ENCODE measurements around the gene KCNG2.

Gene KCNG2

GRCh38 chr18:79903071-79903635 is 105.4 kb downstream of the KCNG2 start:
- no peak overlapping the region for H4K8ac ChIP-seq (ENCODE audit: low read depth, low read length)
- H3K14ac ChIP-seq (ENCODE audit: low read length): no peak overlapping the region
- H2AFZ ChIP-seq (ENCODE audit: insufficient read depth, low read length, poor library complexity): no peak overlapping the region
- no peak overlapping the region for H2BK12ac ChIP-seq (ENCODE audit: low read length)
- no peaks in the 10 kb centered on the region for H3K4me1 ChIP-seq (ENCODE audit: control insufficient read depth in 1 of 2, insufficient read depth in 2 of 2, low read length in 2 of 2)
- H2AK5ac ChIP-seq (ENCODE audit: low read length): no peak overlapping the region
- no peaks in the 10 kb centered on the region for H3K27me3 ChIP-seq (ENCODE audit: insufficient read depth, low read length)
- peaks cover 14 to 19% of the 10 kb centered on the region in 2 experiments for H3K36me3 ChIP-seq (ENCODE audit: control insufficient read depth in 1 of 2, insufficient read depth in 2 of 2, low read length in 2 of 2)
- H2BK5ac ChIP-seq (ENCODE audit: low read depth, low read length, poor library complexity): no peak overlapping the region
- no peak overlapping the region for H3K9ac ChIP-seq (ENCODE audit: low read length)
- no peak overlapping the region for H3K23ac ChIP-seq (ENCODE audit: low read length)
- no peak overlapping the region for H3K4ac ChIP-seq (ENCODE audit: low read depth, low read length)
- no peak overlapping the region for H3K27ac ChIP-seq (ENCODE audit: low read depth, low read length)
- H3K4me2 ChIP-seq (ENCODE audit: low read length): no peak overlapping the region
- H3K4me3 ChIP-seq (ENCODE audit: low read depth, low read length): no peak overlapping the region
- no peak overlapping the region for H2BK120ac ChIP-seq (ENCODE audit: insufficient read depth, low read length, poor library complexity)
- H4K91ac ChIP-seq (ENCODE audit: low read depth, low read length): no peak overlapping the region
- H3K18ac ChIP-seq (ENCODE audit: low read length): no peak overlapping the region
- H3K79me1 ChIP-seq (ENCODE audit: low read length): no peaks in the 10 kb centered on the region
- no peaks in the 10 kb centered on the region for H3K79me2 ChIP-seq (ENCODE audit: control insufficient read depth, insufficient read depth, low read length, poor library complexity)
- WGBS (ENCODE audit: extremely low coverage, insufficient coverage, insufficient read length): no CpG with 5 or more reads among the region's 28 CpGs
- H3K9me3 ChIP-seq (ENCODE audit: insufficient read depth, low read depth, low read length): peaks cover 50% of the 10 kb centered on the region
- DNase-seq: no peak
- no peak overlapping the region for H4K12ac ChIP-seq (ENCODE audit: low read depth, low read length)

- WGBS (ENCODE audit: extremely low coverage, insufficient coverage, insufficient read length): no CpG with 5 or more reads among the region's 25 CpGs
Measured at GRCh38 chr18:79903787-79904356, 106.1 kb downstream of the KCNG2 start.

DNA sequence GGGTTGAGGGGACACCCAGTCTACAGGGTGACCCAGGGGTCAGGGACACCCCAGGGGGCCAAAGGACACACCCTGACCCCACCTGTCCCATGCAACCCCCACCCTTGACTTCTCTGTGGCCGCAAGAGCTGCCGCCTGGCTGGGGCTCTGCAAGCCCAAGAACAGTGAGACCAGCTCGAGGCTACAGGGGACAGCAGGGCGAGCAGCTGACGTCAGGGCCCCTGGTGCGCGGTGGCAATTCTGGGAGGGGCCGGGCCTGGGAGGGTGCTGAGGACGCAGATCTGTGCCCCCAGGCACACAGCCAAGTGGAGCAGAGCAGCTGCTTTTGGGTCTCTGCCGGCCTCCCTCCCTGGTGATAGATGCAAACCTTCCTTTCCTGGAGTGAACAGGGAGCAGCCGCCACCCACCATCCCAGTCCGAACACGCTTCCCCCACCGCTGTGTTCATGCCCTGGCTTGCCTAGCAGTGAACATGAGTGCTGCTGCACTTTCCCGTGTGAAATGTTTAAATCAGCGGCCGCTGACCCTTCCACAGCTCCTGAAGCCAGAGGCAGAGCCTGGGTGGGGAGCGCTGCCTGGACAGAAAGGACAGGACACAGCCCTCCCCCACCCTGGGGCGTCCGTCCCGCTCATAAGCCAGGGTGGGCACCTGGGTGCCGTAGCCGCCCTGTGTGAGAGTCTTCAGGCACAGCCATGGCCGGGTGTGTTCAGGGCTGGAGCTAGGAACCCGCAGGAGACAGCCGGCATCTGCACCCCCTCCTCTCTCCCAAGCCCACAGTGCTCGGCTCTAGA is 106.8 kb downstream of the KCNG2 start:
- no peak overlapping the region for H3K4ac ChIP-seq (ENCODE audit: low read depth, low read length)
- H3K79me2 ChIP-seq (ENCODE audit: control insufficient read depth, insufficient read depth, low read length, poor library complexity): no peaks in the 10 kb centered on the region
- no peak for DNase-seq

More at GRCh38 chr18:79903787-79904356, 106.1 kb downstream of the KCNG2 start:
- Histone ChIP-seq H3K9me3 (ENCODE audit: insufficient read depth, low read depth, low read length) (peaks cover 44% of the 10 kb centered on the region), H3K79me1 (ENCODE audit: low read length) (no peaks in the 10 kb centered on the region), H4K8ac (ENCODE audit: low read depth, low read length) (no peak overlapping the region), H3K79me2 (ENCODE audit: control insufficient read depth, insufficient read depth, low read length, poor library complexity) (no peaks in the 10 kb centered on the region), H3K4me2 (ENCODE audit: low read length) (no peak overlapping the region), H2BK120ac (ENCODE audit: insufficient read depth, low read length, poor library complexity) (no peak overlapping the region), H3K23ac (ENCODE audit: low read length) (no peak overlapping the region), H2BK12ac (ENCODE audit: low read length) (no peak overlapping the region), H2BK5ac (ENCODE audit: low read depth, low read length, poor library complexity) (no peak overlapping the region), H3K4me3 (ENCODE audit: low read depth, low read length) (no peak overlapping the region), H4K12ac (ENCODE audit: low read depth, low read length) (no peak overlapping the region), H4K91ac (ENCODE audit: low read depth, low read length) (no peak overlapping the region), H3K36me3 (ENCODE audit: control insufficient read depth in 1 of 2, insufficient read depth in 2 of 2, low read length in 2 of 2) (peaks cover 14 to 19% of the 10 kb centered on the region in 2 experiments), H3K4ac (ENCODE audit: low read depth, low read length) (no peak overlapping the region), H3K27ac (ENCODE audit: low read depth, low read length) (no peak overlapping the region), H3K4me1 (ENCODE audit: control insufficient read depth in 1 of 2, insufficient read depth in 2 of 2, low read length in 2 of 2) (no peaks in the 10 kb centered on the region), H3K18ac (ENCODE audit: low read length) (no peak overlapping the region), H2AFZ (ENCODE audit: insufficient read depth, low read length, poor library complexity) (no peak overlapping the region), H3K9ac (ENCODE audit: low read length) (no peak overlapping the region), H3K14ac (ENCODE audit: low read length) (no peak overlapping the region), H2AK5ac (ENCODE audit: low read length) (no peak overlapping the region), H3K27me3 (ENCODE audit: insufficient read depth, low read length) (no peaks in the 10 kb centered on the region)
- DNase-seq: no peak

DNA sequence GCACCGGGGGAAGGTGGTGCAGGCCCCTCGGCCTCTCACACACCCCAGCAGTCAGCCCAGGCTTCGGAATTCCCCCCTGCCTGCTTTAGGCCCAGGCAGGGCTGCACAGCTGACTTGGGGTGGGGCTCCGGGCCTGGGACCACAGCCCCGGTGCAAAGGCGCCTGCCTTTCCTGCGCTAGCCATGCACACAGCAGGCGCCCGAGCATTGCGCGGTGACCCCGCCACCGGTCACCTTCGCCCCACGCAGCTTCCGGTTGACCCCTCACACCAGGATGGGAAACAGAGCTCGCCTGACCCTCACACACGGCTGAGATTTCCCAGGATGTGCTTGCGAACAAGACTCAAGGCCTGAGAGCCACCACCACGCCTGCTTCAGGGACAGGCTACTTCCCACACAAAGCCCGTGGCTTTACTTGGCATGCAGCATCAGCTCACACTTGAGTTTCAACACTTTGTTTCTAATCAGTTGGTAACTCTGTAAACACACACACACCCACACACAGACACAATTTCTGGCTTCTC is 107.7 kb downstream of the KCNG2 start:
- H3K9me3 ChIP-seq (ENCODE audit: insufficient read depth, low read depth, low read length): peaks cover 28% of the 10 kb centered on the region
- no peak overlapping the region for H3K4me2 ChIP-seq (ENCODE audit: low read length)
- no peaks in the 10 kb centered on the region for H3K27me3 ChIP-seq (ENCODE audit: insufficient read depth, low read length)
- no peak overlapping the region for H4K8ac ChIP-seq (ENCODE audit: low read depth, low read length)
- no CpG with 5 or more reads among the region's 21 CpGs for WGBS (ENCODE audit: extremely low coverage, insufficient coverage, insufficient read length)
- H3K79me1 ChIP-seq (ENCODE audit: low read length): no peaks in the 10 kb centered on the region
- no peak overlapping the region for H3K4ac ChIP-seq (ENCODE audit: low read depth, low read length)
- no peaks in the 10 kb centered on the region for H3K79me2 ChIP-seq (ENCODE audit: control insufficient read depth, insufficient read depth, low read length, poor library complexity)
- H3K14ac ChIP-seq (ENCODE audit: low read length): no peak overlapping the region
- no peak overlapping the region for H3K9ac ChIP-seq (ENCODE audit: low read length)
- H2BK12ac ChIP-seq (ENCODE audit: low read length): no peak overlapping the region
- H3K4me3 ChIP-seq (ENCODE audit: low read depth, low read length): no peak overlapping the region
- no peak for DNase-seq
- H3K18ac ChIP-seq (ENCODE audit: low read length): no peak overlapping the region
- peaks cover 12 to 19% of the 10 kb centered on the region in 2 experiments for H3K36me3 ChIP-seq (ENCODE audit: control insufficient read depth in 1 of 2, insufficient read depth in 2 of 2, low read length in 2 of 2)
- H2BK120ac ChIP-seq (ENCODE audit: insufficient read depth, low read length, poor library complexity): no peak overlapping the region
- no peak overlapping the region for H2AK5ac ChIP-seq (ENCODE audit: low read length)
- no peaks in the 10 kb centered on the region for H3K4me1 ChIP-seq (ENCODE audit: control insufficient read depth in 1 of 2, insufficient read depth in 2 of 2, low read length in 2 of 2)
- no peak overlapping the region for H2AFZ ChIP-seq (ENCODE audit: insufficient read depth, low read length, poor library complexity)
- H2BK5ac ChIP-seq (ENCODE audit: low read depth, low read length, poor library complexity): no peak overlapping the region
- H4K91ac ChIP-seq (ENCODE audit: low read depth, low read length): no peak overlapping the region
- H3K27ac ChIP-seq (ENCODE audit: low read depth, low read length): no peak overlapping the region
- H3K23ac ChIP-seq (ENCODE audit: low read length): no peak overlapping the region
- H4K12ac ChIP-seq (ENCODE audit: low read depth, low read length): no peak overlapping the region

More for the DNA sequence above, 106.8 kb downstream of the KCNG2 start:
- H2BK12ac ChIP-seq (ENCODE audit: low read length): no peak overlapping the region
- H2BK5ac ChIP-seq (ENCODE audit: low read depth, low read length, poor library complexity): no peak overlapping the region
- H2AFZ ChIP-seq (ENCODE audit: insufficient read depth, low read length, poor library complexity): no peak overlapping the region
- peaks cover 37% of the 10 kb centered on the region for H3K9me3 ChIP-seq (ENCODE audit: insufficient read depth, low read depth, low read length)
- H3K14ac ChIP-seq (ENCODE audit: low read length): no peak overlapping the region
- WGBS (ENCODE audit: extremely low coverage, insufficient coverage, insufficient read length): no CpG with 5 or more reads among the region's 27 CpGs
- H3K4me1 ChIP-seq (ENCODE audit: control insufficient read depth in 1 of 2, insufficient read depth in 2 of 2, low read length in 2 of 2): no peaks in the 10 kb centered on the region
- no peak overlapping the region for H3K9ac ChIP-seq (ENCODE audit: low read length)
- H2AK5ac ChIP-seq (ENCODE audit: low read length): no peak overlapping the region
- no peak overlapping the region for H4K8ac ChIP-seq (ENCODE audit: low read depth, low read length)
- no peak overlapping the region for H4K91ac ChIP-seq (ENCODE audit: low read depth, low read length)
- H3K23ac ChIP-seq (ENCODE audit: low read length): no peak overlapping the region
- H2BK120ac ChIP-seq (ENCODE audit: insufficient read depth, low read length, poor library complexity): no peak overlapping the region
- no peak overlapping the region for H3K4me3 ChIP-seq (ENCODE audit: low read depth, low read length)
- H3K79me1 ChIP-seq (ENCODE audit: low read length): no peaks in the 10 kb centered on the region
- H3K18ac ChIP-seq (ENCODE audit: low read length): no peak overlapping the region
- H3K27me3 ChIP-seq (ENCODE audit: insufficient read depth, low read length): no peaks in the 10 kb centered on the region
- H3K36me3 ChIP-seq (ENCODE audit: control insufficient read depth in 1 of 2, insufficient read depth in 2 of 2, low read length in 2 of 2): peaks cover 14 to 19% of the 10 kb centered on the region in 2 experiments
- H3K4me2 ChIP-seq (ENCODE audit: low read length): no peak overlapping the region
- H4K12ac ChIP-seq (ENCODE audit: low read depth, low read length): no peak overlapping the region
- H3K27ac ChIP-seq (ENCODE audit: low read depth, low read length): no peak overlapping the region

All from trophoblast cell (in vitro differentiated cells and primary cell).